SK-N-MC (cell line): ENCODE results near the gene ANKRD31.

Experiments
- EZH2 ChIP-seq: fragments of 200-600 bp; sonication (generic); IDR thresholded peaks from one replicate; pipeline ENCODE4 v1.6.1; 2017; ENCODE audit warnings: antibody characterized with exemption
- FOXP2 ChIP-seq: optimal IDR thresholded peaks from 2 replicates; pipeline ENCODE3; 2011; ENCODE audit warnings: mild to moderate bottlenecking, moderate library complexity; ENCODE audit not compliant: insufficient read depth; ENCODE audit errors: extremely low read length, control extremely low read depth
- POLR2AphosphoS5 ChIP-seq: IDR thresholded peaks from 2 replicates; pipeline ENCODE4 v1.6.1; 2012; ENCODE audit warnings: mild to moderate bottlenecking, low read depth, low read length, borderline replicate concordance

DNA sequence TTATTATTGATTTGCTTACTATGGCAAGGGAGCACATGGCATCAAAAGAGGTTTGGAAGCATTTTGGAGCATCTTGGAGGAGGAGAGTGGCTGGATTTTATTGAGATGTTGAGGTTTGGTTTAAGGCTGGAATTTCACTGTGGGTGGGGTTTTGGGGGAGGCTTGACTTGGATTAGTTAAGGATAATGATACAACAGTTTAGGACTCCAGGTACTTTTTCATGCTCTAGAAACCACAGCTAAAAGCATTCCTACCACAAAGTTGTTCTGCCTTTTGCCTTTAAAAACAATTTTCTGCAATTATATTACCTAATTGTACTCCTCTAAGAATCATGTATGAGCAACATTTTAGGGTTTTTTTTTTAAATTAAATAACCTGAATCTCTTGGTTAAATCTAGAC is 189.3 kb downstream of the ANKRD31 start:
- no peak for TF ChIP-seq EZH2
- TF ChIP-seq POLR2AphosphoS5: no peak
- no peak for TF ChIP-seq FOXP2
